Measurements from ENCODE around the gene LRP1B. TPM values are rescaled to one million over a fixed set of nuclear protein-coding genes. Genes with fewer than 3 reads are reported as not detected.

LRP1B gene
- polyA plus RNA-seq, 1 of the 3 experiments (the other 2 are of a cell fraction) = 0.28 TPM

DNA sequence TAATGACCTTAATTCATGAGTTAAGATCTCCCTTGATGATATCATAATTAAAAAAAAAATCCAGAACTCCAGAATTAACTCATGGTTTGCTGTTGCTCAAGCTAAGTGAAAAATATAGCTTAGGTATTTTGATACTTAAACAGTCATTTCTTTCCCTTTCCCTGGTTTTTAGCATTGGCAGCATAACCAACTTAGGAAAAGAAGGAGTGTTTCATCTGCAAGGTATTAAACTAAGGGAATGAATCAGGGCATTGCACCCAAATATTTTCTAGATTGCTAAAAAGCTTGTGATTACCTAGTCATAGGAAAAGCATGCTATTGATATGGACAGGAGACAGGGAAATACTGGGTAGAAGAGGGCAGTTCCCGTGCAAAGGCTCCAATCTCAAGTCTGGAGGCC lies 207.2 kb downstream of the LRP1B start:
- CTCF ChIA-PET = interaction anchor here (2.9 kb wide), 1 partner anchor 12 kb away, joined by 10 read pairs; no protein-coding TSS in a partner anchor
- no peak overlapping the region for H3K4me2 ChIP-seq
- H3F3A ChIP-seq (replicated peaks; ENCODE audit: insufficient read depth) = no peaks in the 10 kb centered on the region
- no peaks in the 10 kb centered on the region for H3K36me3 ChIP-seq (replicated peaks in 1 of 2; ENCODE audit: control insufficient read depth in 1 of 2, insufficient read depth in 2 of 2, low read length in 1 of 2)
- H3K9me3 ChIP-seq = no peaks in the 10 kb centered on the region
- WGBS (ENCODE audit: low lambda C conversion rate) = 29% methylated on average over 1 of the region's 1 CpG
- DNase-seq = no peak
- peaks cover 0 to 21% of the 10 kb centered on the region in 2 experiments; a peak in 2 of 4 replicates for H3K4me1 ChIP-seq (ENCODE audit: control insufficient read depth in 1 of 2, insufficient read depth in 2 of 2, low read depth in 1 of 2, low read length in 1 of 2)
- no peaks in the 10 kb centered on the region for H3K27me3 ChIP-seq (ENCODE audit: insufficient read depth)
- H3K4me3 ChIP-seq (ENCODE audit: low read depth in 2 of 2, low read length in 1 of 2) = no peak overlapping the region
- H3K9ac ChIP-seq = no peak overlapping the region
- H3K27ac ChIP-seq (ENCODE audit: low read depth in 2 of 2, low read length in 1 of 2) = peak overlapping the region in 1 of 2 experiments; percentile 83; a peak in 2 of 4 replicates
- TF ChIP-seq FOSL2 (IDR thresholded peaks at IDR 0.05; ENCODE audit: borderline replicate concordance, low read depth) (peak; percentile 67; the same call in 1 of the 2 replicates), EZH2phosphoT487 (IDR thresholded peaks at IDR 0.05; ENCODE audit: borderline replicate concordance, low read depth) (no peak), USF2 (IDR thresholded peaks at IDR 0.05; ENCODE audit: borderline replicate concordance, low read depth, low read length) (no peak), SMC3 (IDR thresholded peaks at IDR 0.05; ENCODE audit: low read depth, low read length) (no peak), GATA2 (CRISPR knock-in tag; IDR thresholded peaks at IDR 0.05) (no peak), GABPA (IDR thresholded peaks at IDR 0.05; ENCODE audit: low read depth) (no peak), JUND (IDR thresholded peaks at IDR 0.05) (peak; percentile 48; the same call in 1 of the 2 replicates), RAD21 (IDR thresholded peaks at IDR 0.05; ENCODE audit: low read length) (no peak), TAF1 (IDR thresholded peaks at IDR 0.05; ENCODE audit: borderline replicate concordance, low read depth, low read length) (no peak), RCOR1 (IDR thresholded peaks at IDR 0.05; ENCODE audit: low read length) (no peak), IRF3 (IDR thresholded peaks at IDR 0.05; ENCODE audit: low read depth, low read length) (no peak), CTCF (IDR thresholded peaks at IDR 0.05) (no peak), EP300 (IDR thresholded peaks at IDR 0.05; ENCODE audit: borderline replicate concordance in 1 of 2, low read depth in 1 of 2, low read length in 1 of 2) (no peak), RFX5 (IDR thresholded peaks at IDR 0.05; ENCODE audit: low read length) (no peak), FOXJ3 (CRISPR knock-in tag; IDR thresholded peaks at IDR 0.05) (no peak), RXRA (IDR thresholded peaks at IDR 0.05; ENCODE audit: borderline replicate concordance, low read depth) (no peak), TCF12 (IDR thresholded peaks at IDR 0.05) (peak; percentile 39)
- TF ChIP-seq, protein P1, sequence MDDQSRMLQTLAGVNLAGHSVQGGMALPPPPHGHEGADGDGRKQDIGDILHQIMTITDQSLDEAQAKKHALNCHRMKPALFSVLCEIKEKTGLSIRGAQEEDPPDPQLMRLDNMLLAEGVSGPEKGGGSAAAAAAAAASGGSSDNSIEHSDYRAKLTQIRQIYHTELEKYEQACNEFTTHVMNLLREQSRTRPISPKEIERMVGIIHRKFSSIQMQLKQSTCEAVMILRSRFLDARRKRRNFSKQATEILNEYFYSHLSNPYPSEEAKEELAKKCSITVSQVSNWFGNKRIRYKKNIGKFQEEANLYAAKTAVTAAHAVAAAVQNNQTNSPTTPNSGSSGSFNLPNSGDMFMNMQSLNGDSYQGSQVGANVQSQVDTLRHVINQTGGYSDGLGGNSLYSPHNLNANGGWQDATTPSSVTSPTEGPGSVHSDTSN (IDR thresholded peaks at IDR 0.05) = no peak
- TF ChIP-seq, protein P2, sequence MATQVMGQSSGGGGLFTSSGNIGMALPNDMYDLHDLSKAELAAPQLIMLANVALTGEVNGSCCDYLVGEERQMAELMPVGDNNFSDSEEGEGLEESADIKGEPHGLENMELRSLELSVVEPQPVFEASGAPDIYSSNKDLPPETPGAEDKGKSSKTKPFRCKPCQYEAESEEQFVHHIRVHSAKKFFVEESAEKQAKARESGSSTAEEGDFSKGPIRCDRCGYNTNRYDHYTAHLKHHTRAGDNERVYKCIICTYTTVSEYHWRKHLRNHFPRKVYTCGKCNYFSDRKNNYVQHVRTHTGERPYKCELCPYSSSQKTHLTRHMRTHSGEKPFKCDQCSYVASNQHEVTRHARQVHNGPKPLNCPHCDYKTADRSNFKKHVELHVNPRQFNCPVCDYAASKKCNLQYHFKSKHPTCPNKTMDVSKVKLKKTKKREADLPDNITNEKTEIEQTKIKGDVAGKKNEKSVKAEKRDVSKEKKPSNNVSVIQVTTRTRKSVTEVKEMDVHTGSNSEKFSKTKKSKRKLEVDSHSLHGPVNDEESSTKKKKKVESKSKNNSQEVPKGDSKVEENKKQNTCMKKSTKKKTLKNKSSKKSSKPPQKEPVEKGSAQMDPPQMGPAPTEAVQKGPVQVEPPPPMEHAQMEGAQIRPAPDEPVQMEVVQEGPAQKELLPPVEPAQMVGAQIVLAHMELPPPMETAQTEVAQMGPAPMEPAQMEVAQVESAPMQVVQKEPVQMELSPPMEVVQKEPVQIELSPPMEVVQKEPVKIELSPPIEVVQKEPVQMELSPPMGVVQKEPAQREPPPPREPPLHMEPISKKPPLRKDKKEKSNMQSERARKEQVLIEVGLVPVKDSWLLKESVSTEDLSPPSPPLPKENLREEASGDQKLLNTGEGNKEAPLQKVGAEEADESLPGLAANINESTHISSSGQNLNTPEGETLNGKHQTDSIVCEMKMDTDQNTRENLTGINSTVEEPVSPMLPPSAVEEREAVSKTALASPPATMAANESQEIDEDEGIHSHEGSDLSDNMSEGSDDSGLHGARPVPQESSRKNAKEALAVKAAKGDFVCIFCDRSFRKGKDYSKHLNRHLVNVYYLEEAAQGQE (IDR thresholded peaks at IDR 0.05; ENCODE audit: low read depth, low read length) = no peak
- POLR2A ChIA-PET = no interaction called here
- H4K20me1 ChIP-seq (ENCODE audit: insufficient read depth) = no peaks in the 10 kb centered on the region
- H3K9me2 ChIP-seq = no peaks in the 10 kb centered on the region
- no peaks in the 10 kb centered on the region for H3K79me2 ChIP-seq (ENCODE audit: insufficient read depth)
- no peak overlapping the region for H2AFZ ChIP-seq (ENCODE audit: low read depth)
